Ramos (cell line): ENCODE results near the gene MAP7D3.
"Not testable (repeated sequence)": the region's sequence is repeated elsewhere in the genome, so short reads cannot be mapped to it uniquely, and the experiment has no call there.

Experiments
- in situ Hi-C: fragments of 300-500 bp; cut with MboI; formaldehyde crosslinking; loops from one replicate; pipeline ENCODE4 v1.14.3; 2022; ENCODE audit warnings: low sequenced_read_pairs; ENCODE audit not compliant: unreplicated experiment

MAP7D3 gene

DNA sequence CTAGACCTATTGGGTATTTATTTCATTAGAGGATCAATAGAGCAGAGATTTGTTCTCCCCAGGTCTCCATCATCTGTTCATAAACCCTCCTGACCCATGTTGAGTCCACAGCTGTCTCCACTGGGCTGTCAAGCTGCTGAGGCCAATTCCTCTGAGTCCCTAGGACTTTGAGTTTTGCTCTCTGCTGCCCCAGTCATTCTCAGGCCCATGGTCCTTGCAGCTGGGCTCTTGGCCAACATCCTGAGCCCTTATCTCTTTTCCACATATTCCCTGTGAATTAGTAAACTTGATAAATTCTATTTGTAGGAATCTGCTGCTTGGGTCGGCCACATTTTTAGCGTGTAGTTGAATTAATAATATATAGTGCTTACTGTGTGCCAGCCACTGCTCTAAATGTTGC, 62.0 kb downstream of the MAP7D3 start:
- in situ Hi-C loops, result no loop called here

DNA sequence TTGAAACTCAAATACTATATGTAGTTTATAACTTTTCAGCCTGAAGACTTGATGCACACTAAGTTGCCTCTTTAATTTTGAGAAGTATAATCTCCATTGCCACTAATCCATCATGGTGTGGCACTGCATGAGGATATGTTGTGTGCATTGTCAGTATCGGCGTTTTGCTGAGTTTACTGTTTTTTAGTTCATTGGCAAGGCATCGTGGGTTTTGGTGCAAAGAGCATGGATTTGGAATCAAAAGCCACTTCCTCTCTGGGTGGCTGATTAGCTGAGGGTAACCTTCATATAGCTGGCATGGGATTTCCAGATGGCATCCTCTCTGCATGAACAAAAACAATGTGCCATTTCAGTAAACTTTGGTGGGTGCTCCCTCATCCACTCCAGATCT, 65.2 kb downstream of the MAP7D3 start:
- in situ Hi-C loops, result no loop called here

- in situ Hi-C loops, result no loop called here
These were observed 65.7 kb downstream of the MAP7D3 start for GRCh38 chrX:136185401-136186022.

DNA sequence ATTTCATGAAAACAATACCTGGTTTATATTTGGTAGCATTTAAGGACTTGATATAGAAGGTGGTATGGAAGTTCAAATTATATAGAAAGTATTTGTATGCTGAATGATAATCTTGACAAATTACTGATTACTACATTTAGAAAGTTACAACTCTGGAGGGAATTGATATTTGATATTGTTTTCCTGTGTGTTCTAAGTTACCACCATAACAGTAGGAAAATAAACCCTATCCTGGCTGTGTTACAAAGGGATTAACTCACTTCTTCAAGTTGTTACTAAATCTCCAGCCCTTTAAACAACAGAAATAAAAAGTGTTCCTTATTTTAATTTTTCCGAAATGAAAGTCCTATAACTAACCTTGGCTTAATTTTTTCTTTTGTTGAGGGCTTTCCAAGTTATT, 67.3 kb downstream of the MAP7D3 start:
- in situ Hi-C loops, result no loop called here

DNA sequence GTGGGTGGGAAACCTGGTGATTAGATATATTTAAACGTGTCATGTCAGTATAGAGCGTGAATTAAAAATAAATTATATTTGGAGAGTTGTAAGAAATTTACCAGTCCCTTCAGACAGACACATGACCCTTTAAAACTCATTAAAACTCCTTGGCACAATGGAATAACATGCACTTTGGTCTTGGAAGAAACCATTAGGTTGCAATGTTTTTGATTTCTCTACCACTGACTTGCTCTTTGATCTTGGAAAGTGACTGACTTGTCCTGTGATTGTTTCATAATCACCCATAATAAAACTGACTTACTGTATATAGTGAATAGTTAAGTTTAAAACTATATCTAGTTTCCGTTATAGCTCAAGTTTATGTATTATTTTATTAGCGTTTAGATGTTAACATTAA, 68.0 kb downstream of the MAP7D3 start:
- in situ Hi-C loops, result no loop called here

GRCh38 chrX:136182414-136182813, 68.8 kb downstream of the MAP7D3 start:
- in situ Hi-C loops, result no loop called here

DNA sequence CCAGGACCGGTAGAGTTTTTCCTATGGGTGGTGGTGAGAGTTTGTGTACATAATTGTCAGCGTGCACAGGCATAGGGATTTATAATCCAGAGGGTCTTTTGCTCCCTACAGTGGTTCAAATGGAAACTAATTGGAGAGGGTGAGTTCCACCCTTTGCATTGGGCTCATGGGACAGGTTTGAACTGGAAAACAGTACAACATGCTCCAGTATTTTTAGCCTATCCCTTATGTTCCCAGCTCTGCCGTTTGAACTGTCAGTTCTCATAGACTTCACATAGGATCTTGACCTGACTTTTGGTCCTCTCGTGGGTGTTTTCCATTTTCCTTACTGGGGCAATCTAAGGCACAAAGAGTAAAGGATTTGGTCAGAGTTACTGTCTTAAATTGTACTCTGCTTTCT, 72.1 kb downstream of the MAP7D3 start:
- in situ Hi-C loops, result no loop called here

GRCh38 chrX:136176399-136176825, 74.8 kb downstream of the MAP7D3 start:
- in situ Hi-C loops, result no loop called here

DNA sequence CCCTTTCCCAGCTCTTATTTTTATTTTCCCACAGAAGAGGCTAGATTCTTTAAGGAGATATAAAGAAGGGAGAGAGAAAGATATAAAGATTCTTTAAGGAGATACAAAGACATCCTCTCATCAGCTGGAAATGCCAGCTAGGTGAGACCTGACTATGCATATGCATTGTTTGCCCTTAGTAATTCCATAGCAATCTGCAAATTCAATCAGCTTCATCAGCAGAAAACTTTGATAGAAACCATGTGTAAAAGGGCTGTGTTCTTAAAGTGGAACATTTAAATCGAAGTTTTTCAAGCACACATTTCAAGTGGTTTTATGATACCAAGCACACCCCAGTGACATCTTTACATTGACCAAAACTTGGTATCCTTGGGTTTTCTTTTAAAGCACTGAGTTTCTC, 79.8 kb downstream of the MAP7D3 start:
- in situ Hi-C loops, result no loop called here

- in situ Hi-C loops, result no loop called here
These were observed 80.9 kb downstream of the MAP7D3 start for GRCh38 chrX:136170139-136170800.

DNA sequence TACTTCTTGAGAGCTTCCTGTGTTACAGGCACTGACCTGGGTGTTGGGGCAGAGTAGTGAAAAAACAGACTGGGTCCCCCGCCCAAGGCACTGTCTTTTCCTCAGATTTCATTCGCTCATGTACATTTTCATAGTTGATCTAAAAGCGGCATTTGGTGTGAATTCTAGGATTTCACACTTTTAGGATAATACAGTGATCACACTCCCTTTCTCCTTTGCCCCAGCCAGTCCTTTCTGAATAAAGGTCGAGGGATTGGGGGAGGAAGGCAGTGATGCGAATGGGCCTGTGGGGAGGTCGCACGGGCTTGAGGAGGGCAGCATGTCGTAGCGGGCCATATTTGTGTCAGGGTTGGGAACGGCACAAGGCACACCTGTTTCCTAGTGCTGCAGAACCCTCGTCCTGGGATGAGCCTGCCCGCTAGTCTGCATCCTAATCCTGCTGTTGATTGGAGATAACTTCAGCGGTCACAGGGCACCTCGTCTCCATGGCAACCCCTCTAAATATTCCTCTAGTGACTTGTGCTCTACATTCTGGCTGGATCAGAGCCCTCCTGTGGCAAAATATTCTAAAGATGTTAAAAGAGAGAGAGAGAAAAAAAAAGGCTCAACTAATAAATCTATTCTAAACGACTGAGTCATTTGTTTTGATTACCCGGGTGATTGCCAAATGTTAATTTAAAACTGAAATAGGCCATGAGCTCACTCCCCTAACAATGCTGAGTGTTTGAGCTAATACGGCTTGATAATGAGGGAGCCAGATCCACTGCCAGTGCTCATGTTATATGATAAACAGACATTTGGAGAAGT, 82.1 kb downstream of the MAP7D3 start:
- in situ Hi-C loops, result no loop called here

GRCh38 chrX:136167989-136168388, 83.2 kb downstream of the MAP7D3 start:
- in situ Hi-C loops, result not testable (repeated sequence)

DNA sequence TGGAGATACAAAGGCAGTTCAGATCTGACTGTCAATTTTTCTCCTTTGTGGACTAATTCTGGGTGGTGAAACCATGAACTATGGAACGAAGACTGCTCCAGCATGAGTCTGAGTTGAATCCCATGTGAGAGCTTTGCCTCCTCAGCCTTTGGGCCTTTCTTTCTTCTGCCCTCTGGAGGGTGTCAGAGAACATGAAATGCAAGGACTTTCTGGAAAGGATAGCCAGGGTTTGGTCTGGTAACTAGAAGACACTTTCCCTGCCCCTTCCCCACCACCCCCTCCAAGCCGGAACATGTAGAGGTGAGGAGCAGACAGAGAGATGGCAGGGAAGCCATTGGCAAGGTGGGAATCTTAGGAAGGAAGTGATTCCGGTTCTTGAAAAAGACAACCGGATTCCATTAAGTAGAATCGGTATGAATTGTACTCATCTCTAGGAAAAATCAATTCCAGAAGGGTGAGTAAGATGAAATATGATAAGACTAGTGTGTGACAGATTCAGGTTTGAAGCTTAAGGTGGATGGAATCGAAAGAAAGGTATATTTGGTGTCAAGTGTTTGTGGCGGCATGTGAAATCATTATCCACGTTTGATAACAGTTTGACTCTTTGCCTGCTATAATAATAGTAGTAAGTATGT, 84.9 kb downstream of the MAP7D3 start:
- in situ Hi-C loops, result no loop called here

DNA sequence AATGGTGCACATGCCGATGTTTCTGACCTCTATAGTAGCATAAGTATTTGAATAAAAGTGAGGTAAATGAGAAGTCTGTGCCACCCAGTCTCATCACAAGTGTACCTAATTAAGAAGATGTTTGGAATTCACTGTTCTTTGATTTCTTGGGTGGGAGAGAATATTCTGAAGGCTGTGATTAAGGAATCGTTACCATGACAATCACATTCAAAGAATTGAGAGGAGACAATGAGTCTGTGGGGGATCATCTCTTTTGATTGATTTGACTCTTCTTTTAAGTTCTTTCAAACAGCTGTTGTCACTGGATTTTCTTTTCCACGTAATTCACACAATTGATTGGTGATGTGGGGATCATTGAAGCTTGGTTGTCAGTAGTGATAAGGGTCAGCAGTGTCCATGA, 85.8 kb downstream of the MAP7D3 start:
- in situ Hi-C loops, result no loop called here

DNA sequence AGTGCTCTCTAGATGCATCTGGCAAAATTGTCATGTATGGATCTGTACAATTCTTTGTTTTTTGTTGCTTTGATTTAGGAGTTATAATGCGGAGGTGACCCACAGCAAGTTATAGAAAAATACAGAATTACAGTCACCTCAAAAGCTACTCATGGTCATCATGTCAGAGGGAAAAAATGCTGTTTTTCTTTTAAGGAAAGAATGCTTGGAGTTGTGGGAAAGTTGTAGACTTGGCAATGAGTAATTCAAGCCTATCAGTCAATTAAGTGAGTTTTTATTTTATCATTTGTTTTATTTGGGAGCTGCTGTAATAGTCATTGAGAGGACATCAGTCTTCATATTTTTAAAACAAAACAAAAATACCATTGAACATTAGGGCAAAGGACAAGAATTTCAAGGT, 87.5 kb downstream of the MAP7D3 start:
- in situ Hi-C loops, result no loop called here
